GM18858 (cell line): ENCODE measurements around the gene PAX8.

Source experiments
- ATAC-seq: cut with Tn5 transposase; IDR thresholded peaks from one replicate; pipeline ENCODE4 v1.9.1; 2021; ENCODE audit not compliant: unreplicated experiment

Gene PAX8

GRCh38 chr2:113268621-113269360 is 9.9 kb downstream of the PAX8 start:
- ATAC-seq: no peak

DNA sequence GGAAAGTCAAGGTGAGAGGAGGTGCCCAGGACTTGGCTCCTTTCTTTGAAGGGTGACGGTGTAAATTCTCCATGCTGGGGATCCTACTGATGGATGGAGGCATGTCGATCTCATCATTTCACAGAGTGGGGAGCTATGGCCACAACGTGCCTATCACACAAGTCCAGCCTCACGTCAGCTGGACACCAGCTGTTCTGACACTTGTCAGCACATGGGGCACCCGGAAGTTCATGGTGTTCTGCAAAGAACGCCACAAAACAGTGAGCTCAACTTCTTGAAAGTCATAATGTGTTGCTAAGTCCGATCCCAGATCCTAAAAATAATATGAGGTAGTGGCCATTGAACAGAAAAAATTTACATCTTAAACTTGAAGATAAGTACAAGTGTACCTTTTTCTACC is 12.3 kb downstream of the PAX8 start:
- ATAC-seq: no peak

DNA sequence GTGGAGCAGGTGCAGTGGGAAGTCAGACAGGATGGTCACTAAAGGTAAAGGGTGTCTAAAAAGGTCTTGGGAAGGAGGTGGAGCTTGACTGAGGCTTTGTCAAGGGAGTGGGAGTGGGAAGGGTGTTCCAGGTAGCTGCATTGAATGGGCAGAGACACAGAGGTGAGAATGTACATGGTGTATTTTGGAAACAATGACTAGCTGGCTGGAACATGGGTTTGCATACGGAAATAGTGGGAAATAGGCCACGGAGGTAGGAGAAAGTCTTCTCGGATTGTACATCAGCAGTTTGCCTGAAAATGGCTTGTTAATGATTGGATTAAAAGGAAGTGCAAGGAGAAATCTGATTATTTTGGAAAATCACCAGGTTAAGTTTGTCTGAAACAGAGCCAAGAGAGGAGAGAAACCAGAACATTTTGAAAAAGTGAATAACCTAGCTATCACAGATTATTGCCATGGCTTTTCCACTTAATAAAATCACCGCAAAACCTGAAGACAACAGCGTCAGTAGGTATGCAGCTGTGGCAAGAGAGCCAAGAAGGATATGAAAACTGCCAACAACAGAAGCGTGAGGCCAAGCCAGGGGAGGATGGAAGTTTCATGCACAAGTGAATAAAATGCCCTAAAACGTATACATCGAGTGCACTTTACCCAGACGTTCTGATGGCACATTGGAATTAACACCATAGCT is 13.9 kb downstream of the PAX8 start:
- no peak for ATAC-seq

DNA sequence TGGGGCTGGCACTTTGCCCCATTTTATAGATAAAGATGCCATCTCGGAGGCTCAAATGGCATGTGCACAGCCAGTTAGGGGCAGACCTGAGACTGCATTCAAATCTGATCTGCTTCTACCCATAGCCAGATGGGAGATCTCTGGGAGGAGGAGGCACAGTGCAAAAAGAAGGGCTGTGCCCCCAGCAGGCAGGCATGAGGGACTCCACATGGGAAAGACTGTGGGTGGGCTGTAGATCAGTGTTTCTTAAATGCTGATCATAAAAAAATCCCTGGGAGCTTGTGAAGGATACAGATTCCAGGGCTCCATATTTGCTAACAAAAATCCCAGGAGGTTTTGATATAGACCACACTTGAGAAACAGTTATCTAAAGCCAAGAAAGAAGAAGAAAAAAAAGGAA is 15.2 kb downstream of the PAX8 start:
- ATAC-seq: no peak

- no peak for ATAC-seq
These were observed 17.7 kb downstream of the PAX8 start for GRCh38 chr2:113260991-113261390.

DNA sequence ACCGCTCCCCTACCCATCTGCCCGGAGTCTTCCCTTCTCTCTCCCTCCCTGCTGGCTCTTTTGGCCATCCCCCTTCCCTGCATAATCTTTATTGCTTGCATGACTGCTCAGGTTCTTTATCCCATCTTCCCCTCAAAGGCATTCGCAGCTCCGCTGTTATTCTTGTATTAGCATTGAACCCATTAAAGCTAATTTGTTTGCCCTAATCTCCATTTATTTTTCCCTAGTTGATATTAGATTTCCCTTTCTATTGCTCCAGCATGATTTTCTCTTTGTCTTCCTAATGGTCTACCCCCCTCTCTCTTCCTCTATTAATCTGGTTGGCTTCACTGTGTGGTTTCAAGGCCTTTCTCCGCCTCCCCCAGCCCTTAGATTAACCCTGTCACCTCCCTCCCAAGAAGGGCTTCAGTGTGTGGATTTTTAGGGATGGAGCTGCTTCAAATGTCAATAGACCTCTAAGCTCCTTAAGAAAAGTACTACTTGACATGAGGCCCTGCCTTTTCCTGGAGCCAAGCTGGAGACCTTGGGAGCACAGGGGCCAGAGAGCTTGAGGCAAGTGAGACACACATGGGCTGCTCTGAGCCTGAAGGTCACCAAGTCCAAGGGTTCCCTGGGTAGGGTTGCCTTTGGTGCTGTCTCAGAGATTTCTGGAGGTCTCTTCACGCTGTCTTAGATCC is 20.1 kb downstream of the PAX8 start:
- ATAC-seq: no peak

- no peak for ATAC-seq
These were observed 21.0 kb downstream of the PAX8 start for GRCh38 chr2:113257516-113258264.

DNA sequence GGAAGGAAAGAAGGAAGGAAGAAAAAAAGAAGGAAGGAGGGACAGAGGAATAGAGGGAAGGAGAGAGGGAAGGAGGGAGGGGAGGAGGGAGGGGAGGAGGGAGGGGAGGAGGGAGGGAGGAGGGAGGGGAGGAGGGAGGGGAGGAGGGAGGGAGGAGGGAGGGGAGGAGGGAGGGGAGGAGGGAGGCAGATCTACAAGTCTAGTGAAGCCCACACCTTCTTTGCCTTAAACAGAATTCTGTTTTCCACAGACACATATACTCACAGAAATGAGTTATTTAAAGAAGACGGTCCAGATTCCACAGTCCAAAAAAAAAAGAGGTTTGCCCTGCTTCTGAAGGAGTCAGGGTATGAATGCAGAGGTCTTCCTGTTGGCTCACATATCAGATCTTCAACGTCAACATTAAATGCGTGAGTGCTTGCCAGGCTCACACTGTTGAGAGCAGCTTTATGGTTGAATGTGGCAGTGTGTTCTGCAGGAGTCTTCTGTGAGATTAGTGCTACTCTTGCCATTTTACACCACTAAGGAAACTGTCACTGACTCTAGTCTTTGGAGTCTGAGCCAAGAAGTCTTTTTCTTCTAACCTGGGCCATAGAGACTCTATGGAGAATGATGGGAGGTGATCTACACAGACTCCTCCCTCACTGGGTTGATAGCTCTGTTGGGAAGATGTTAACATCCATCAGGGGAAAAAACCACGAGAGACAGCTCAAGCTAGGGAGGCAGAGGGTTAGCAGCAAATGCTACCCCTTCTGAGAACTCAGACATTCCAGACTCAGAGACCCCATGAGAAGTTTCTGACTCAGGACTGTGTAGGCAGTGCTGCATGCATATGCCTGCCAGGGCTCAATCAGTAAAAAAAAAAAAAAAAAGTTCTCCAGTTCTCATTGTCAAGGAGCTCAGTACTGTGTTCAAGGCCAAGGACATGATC is 23.3 kb downstream of the PAX8 start:
- ATAC-seq: no peak

- no peak for ATAC-seq
These were observed 25.3 kb downstream of the PAX8 start for GRCh38 chr2:113253453-113253852.

- no peak for ATAC-seq
These were observed 26.6 kb downstream of the PAX8 start for GRCh38 chr2:113252047-113252590.

DNA sequence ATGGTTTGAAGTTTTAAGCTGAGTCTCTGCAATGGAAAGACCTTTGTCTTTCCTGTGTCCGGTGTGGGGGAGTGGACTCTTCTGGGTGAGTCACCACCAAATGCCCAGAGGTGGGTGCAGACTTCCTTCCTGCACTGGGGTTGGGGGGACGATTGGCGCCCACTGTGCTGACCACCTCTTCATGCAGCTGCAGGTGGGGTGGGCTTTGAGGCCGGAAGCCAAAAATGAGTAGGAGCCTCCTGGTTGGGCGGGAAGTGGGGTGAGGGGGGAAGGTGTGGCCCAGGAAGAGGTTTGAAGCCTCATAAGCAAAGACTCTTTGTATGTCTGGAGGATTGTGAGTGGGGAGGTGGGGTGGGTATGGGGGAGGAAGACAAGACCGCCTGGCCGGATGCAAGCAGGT is 27.6 kb downstream of the PAX8 start:
- ATAC-seq: no peak

- ATAC-seq: no peak
These were observed 29.5 kb downstream of the PAX8 start for GRCh38 chr2:113248997-113249770.

DNA sequence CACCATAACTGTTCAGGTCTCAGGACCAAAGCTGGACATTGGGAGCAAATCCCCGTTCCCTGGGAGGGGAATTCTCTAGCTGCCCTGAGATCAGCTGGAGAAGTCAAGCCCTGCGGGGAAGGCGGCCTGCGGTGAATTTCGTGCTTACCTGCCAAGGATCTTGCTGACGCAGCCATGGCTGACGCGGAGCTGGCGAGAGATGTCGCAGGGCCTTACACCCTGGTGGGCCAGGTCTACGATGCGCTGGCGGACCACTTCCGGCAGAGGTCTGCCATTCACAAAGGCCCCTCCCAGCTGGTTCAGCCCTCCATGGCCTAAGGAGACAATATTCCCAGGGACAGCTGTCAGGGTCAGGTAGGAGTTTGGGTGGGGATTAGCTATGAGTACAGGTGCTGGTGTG is 32.1 kb downstream of the PAX8 start:
- ATAC-seq: no peak

DNA sequence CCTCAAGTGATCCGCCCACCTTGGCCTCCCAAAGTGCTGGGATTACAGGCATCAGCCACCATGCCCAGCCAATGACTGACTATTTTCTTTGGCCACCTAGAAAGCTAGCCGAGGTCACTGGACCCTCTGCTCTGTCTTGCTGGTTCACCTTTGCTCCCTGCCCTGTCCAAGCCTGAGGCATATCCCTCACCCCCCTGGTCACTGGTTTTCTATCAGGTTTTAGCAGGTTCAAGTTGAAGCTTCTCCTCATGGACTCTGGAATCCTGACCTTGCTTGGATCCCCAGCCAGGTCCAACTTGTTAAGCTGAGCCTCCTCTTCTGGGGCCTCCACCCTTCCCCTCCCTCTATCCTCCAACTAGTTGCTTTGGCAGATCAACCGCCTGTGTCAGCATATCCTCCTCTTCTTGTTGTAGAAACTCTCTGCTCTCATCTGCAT is 33.4 kb downstream of the PAX8 start:
- ATAC-seq: no peak

GRCh38 chr2:113242327-113242726 is 36.4 kb downstream of the PAX8 start:
- ATAC-seq: no peak

DNA sequence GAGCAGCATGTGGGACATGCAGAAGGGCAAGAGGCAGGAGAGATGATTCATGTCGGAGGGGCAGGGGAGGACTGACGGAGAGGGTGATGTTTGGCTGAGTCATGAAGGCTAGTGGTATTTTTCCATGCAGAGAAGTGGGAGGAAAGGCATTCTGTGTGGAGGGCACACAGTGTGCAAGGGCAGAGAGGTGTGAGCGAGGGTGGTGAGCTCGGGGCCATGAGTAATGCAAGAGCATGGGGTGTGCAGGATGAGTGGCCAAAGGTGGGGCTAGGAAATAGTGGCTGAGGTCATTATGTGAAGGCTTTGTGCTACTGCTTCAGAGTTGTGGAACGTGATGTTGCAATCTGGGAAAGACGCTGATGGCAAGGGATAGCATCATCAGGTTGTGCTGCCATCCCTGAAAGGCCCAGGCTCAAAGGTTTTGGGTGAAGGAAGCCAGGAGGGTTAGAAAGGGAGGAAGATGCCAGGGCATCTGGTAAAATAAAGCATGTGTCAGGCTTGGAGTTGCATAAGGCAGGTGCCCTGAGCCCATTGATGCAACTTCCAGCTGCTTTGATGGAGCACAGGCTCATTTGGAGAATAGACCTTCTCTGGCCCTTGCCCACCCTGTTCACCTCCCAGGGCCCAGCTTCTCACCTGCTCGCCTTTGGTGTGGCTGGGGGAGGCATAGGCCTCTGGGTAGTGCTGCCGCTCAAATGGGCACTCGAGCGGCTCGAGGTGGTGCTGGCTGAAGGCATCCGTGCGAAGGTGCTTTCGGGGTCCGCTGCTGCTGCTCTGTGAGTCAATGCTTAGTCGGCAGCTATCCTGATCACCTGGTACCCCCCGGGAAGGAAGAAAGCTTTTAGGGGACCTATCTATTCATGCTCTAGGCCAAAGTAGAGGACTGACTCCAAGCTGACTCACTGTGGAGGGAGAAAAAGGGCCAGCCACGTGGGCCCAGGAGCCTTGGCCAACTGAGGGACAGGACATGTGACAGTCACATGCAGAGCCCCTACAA is 37.5 kb downstream of the PAX8 start:
- ATAC-seq: no peak

GRCh38 chr2:113240150-113240914 is 38.4 kb downstream of the PAX8 start:
- no peak for ATAC-seq
